CD8-positive, alpha-beta memory T cell (primary cell): ENCODE measurements around the gene UBXN11. TPM values are rescaled to one million over a fixed set of nuclear protein-coding genes. Genes with fewer than 3 reads are reported as not detected.
A peak's percentile ranks its signal among the peaks of the same experiment; 100 is the strongest.

Source experiments
- CTCF ChIA-PET: fragments of 350-600 bp; sonication (Branson Sonifier 250); formaldehyde crosslinking; loops from one replicate; lab custom pipeline; 2021; ENCODE audit warnings: antibody characterized with exemption; lab: Charles Lee
- POLR2A ChIA-PET: fragments of 350-600 bp; sonication (Branson Sonifier 250); formaldehyde crosslinking; loops from one replicate; lab custom pipeline; 2021; ENCODE audit warnings: antibody characterized with exemption; lab: Charles Lee
- DNase-seq, 5 donors: peaks; one replicate each; pipeline versions ENCODE4 v3.0.0 to v3.0.0-alpha.2; 2020 to 2022; ENCODE audit warnings: mixed read lengths in 1 of 5
- H3K27ac ChIP-seq: one replicate; pipeline ENCODE4 v1.7.0; 2013; ENCODE audit warnings: low read depth, mild to moderate bottlenecking, low read length, moderate library complexity
- H3K27me3 ChIP-seq: 2 replicates; pipeline ENCODE4 v1.7.0; 2013; ENCODE audit warnings: low read length, mild to moderate bottlenecking; ENCODE audit not compliant: insufficient read depth, poor library complexity, severe bottlenecking
- H3K36me3 ChIP-seq: 2 replicates; pipeline ENCODE4 v1.7.0; 2013; ENCODE audit warnings: mild to moderate bottlenecking, low read length, moderate library complexity; ENCODE audit not compliant: insufficient read depth
- H3K4me1 ChIP-seq: 2 replicates; pipeline ENCODE4 v1.7.0; 2013; ENCODE audit warnings: mild to moderate bottlenecking, low read length, moderate library complexity; ENCODE audit not compliant: insufficient read depth
- H3K4me3 ChIP-seq: 2 replicates; pipeline ENCODE4 v1.7.0; 2013; ENCODE audit warnings: mild to moderate bottlenecking, low read length
- H3K9me3 ChIP-seq: 2 replicates; pipeline ENCODE4 v1.7.0; 2013; ENCODE audit warnings: mild to moderate bottlenecking, low read length
- H3K27ac Mint-ChIP-seq, 8 donors: one replicate each; pipeline ENCODE4 v1.8.0; 2020 to 2021; ENCODE audit warnings: mixed read lengths in 8 of 8, mild to moderate bottlenecking in 6 of 8, inconsistent platforms in 3 of 8, moderate library complexity in 3 of 8
- H3K27me3 Mint-ChIP-seq, 2 donors: one replicate each; pipeline ENCODE4 v1.8.0; 2020 to 2021; ENCODE audit warnings: mixed read lengths in 2 of 2, mild to moderate bottlenecking in 1 of 2, moderate library complexity in 1 of 2
- H3K36me3 Mint-ChIP-seq, 3 donors: one replicate each; pipeline ENCODE4 v1.8.0; 2020 to 2021; ENCODE audit warnings: mixed read lengths in 3 of 3, inconsistent platforms in 1 of 3, mild to moderate bottlenecking in 1 of 3
- H3K4me1 Mint-ChIP-seq, 3 donors: one replicate each; pipeline ENCODE4 v1.8.0; 2020 to 2021; ENCODE audit warnings: mixed read lengths in 3 of 3, inconsistent platforms in 1 of 3, mild to moderate bottlenecking in 1 of 3
- H3K4me3 Mint-ChIP-seq, 7 donors: one replicate each; pipeline ENCODE4 v1.8.0; 2020 to 2021; ENCODE audit warnings: mixed read lengths in 7 of 7, mild to moderate bottlenecking in 6 of 7, moderate library complexity in 4 of 7, inconsistent platforms in 2 of 7
- H3K9me3 Mint-ChIP-seq, 5 donors: one replicate each; pipeline ENCODE4 v1.8.0; 2020 to 2022; ENCODE audit warnings: mixed read lengths in 5 of 5, mild to moderate bottlenecking in 3 of 5, moderate library complexity in 2 of 5, inconsistent platforms in 1 of 5
- polyA plus RNA-seq: library from polyadenylated mRNA; unstranded; fragments of 300-500 nt; fragmentation: Illumina TruSeq; gene quantifications from one replicate; pipeline ENCODE4 v1.2.3, GENCODE V29; 2021
- total RNA-seq, 2 experiments: library from RNA; stranded (reverse); gene quantifications; one replicate each; pipeline ENCODE4 v1.2.3, GENCODE V29; 2021

The UBXN11 gene
- total and polyA plus RNA-seq, 3 experiments from 2014 or later = 14.3 to 35.8 (median 35.2) TPM

GRCh38 chr1:26275580-26276431, 30.6 kb downstream of the UBXN11 start:
- Histone ChIP-seq H3K36me3 (peaks cover 21% of the 10 kb centered on the region), H3K27ac (peak overlapping the region; percentile 54), H3K4me3 (peak overlapping the region; percentile 19), H3K4me1 (peaks cover 48% of the 10 kb centered on the region), H3K27me3 (no peaks in the 10 kb centered on the region), H3K9me3 (no peaks in the 10 kb centered on the region)
- Mint-ChIP-seq H3K4me3 (peak overlapping the region; percentile 35 to 84 (median 67)), H3K27ac (peak overlapping the region; percentile 84 to 99 (median 96)), H3K27me3 (no peaks in the 10 kb centered on the region), H3K4me1 (peaks cover 47 to 52% (median 49%) of the 10 kb centered on the region in 3 donors), H3K9me3 (no peaks in the 10 kb centered on the region), H3K36me3 (peaks cover 0 to 39% (median 17%) of the 10 kb centered on the region in 3 donors)
- DNase-seq = peak; percentile 59 to 83 (median 73)
- ChIA-PET CTCF (interaction anchor here (0.7 to 21.9 kb wide), 25 partner anchors 10 to 196 kb away, joined by 3 to 840 read pairs (median 5); partner anchors contain the start of genes CD52, CEP85, UBXN11 and ZNF593), POLR2A (interaction anchor here (0.6 to 8.3 kb wide), 7 partner anchors 9 to 142 kb away, joined by 3 to 104 read pairs (median 5); partner anchors contain the start of gene CD52)

GRCh38 chr1:26274801-26275425, 31.5 kb downstream of the UBXN11 start:
- no peaks in the 10 kb centered on the region for H3K27me3 Mint-ChIP-seq
- no peak for DNase-seq
- H3K36me3 ChIP-seq = peaks cover 27% of the 10 kb centered on the region

DNA sequence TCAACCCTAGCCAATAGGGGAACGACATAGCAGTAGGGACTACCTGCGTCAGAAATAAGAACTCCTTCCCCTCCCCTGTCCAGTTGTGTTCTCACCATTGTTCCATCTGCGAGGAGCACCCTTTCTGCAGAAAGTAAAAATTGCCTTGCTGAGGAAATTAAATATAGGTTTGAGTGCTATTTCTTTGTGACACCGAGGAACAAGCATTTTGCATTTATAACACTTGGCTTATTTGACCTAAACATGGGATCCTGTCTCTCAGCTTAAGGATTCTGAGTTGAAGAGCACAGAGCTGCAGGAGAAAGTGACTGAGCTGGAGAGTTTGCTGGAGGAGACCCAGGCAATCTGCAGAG, 37.3 kb downstream of the UBXN11 start:
- H3K4me1 Mint-ChIP-seq = peaks cover 0 to 1% (median under 1%) of the 10 kb centered on the region in 3 donors
- DNase-seq = no peak
- H3K4me3 Mint-ChIP-seq = no peak overlapping the region
- H3K4me3 ChIP-seq = no peak overlapping the region
- ChIA-PET POLR2A (no interaction called here), CTCF (interaction anchor here (0.7 to 2.2 kb wide), 3 partner anchors 10 to 52 kb away, joined by 3 to 6 read pairs (median 3); no protein-coding TSS in a partner anchor)
- peaks cover 7 to 13% (median 12%) of the 10 kb centered on the region in 5 donors for H3K9me3 Mint-ChIP-seq
- H3K36me3 ChIP-seq = peaks cover 20% of the 10 kb centered on the region
- peak overlapping the region in 1 of 8 donors; percentile 18 for H3K27ac Mint-ChIP-seq
- peaks cover 20 to 70% (median 24%) of the 10 kb centered on the region in 3 donors for H3K36me3 Mint-ChIP-seq
- no peaks in the 10 kb centered on the region for H3K9me3 ChIP-seq
- no peak overlapping the region for H3K27ac ChIP-seq
- H3K4me1 ChIP-seq = no peaks in the 10 kb centered on the region
- H3K27me3 ChIP-seq = no peaks in the 10 kb centered on the region
- no peaks in the 10 kb centered on the region for H3K27me3 Mint-ChIP-seq

More at GRCh38 chr1:26274801-26275425, 31.5 kb downstream of the UBXN11 start:
- Histone ChIP-seq H3K4me3 (no peak overlapping the region), H3K4me1 (peaks cover 44% of the 10 kb centered on the region), H3K27ac (peak overlapping the region; percentile 54), H3K27me3 (no peaks in the 10 kb centered on the region), H3K9me3 (no peaks in the 10 kb centered on the region)
- Mint-ChIP-seq H3K27ac (peak overlapping the region in 7 of 8 donors; percentile 5 to 99 (median 31)), H3K9me3 (peaks cover 0 to 2% (median 0%) of the 10 kb centered on the region in 5 donors), H3K4me1 (peaks cover 45 to 52% (median 45%) of the 10 kb centered on the region in 3 donors), H3K4me3 (no peak overlapping the region), H3K36me3 (peaks cover 5 to 41% (median 14%) of the 10 kb centered on the region in 3 donors)
- POLR2A ChIA-PET = interaction anchor here (1.2 to 8.3 kb wide), 4 partner anchors 10 to 142 kb away, joined by 4 to 104 read pairs (median 10); partner anchors contain the start of gene CD52
- CTCF ChIA-PET = interaction anchor here (0.8 to 21.9 kb wide), 22 partner anchors 9 to 141 kb away, joined by 3 to 840 read pairs (median 5); partner anchors contain the start of genes CD52, UBXN11 and ZNF593

DNA sequence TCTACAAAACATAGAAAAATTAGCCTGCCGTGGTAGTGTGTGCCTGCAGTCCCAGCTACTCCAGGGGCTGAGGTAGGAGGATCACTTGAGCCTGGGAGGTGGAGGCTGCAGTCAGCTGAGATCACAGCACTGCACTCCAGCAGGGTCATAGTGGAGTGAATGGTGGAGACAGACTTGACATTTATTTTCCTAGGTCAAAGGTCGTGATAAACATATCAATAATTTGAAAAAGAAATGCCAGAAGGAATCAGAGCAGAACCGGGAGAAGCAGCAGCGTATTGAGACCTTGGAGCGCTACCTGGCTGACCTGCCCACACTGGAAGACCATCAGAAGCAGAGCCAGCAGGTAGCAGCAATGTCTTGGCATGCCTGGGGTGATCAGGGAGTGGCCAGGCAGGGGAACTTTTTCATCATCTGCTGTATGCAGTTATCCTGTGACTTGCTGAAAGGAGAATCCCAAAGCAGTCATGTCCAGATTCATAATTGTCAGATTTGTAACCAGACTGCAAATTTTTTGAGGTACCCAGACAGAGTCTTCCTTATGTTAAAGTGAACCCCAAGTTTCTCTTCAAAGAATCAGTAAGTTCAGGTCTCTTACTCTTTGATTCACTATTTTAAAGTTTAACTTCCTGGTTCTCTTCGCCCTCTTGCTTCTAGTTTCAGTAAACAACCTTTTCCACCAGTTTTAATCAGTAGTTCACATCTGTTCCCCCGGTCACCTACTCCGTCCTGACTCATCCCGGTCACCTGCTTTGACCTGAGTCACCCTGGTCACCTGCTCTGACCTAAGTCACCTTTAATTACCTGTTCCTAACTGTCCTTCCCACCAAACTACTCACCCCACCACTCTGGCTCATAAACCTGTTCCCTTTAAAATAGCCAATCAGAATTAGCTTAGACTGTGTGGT, 37.9 kb downstream of the UBXN11 start:
- Mint-ChIP-seq H3K27ac (peak overlapping the region in 1 of 8 donors; percentile 79), H3K9me3 (peaks cover 7 to 13% (median 12%) of the 10 kb centered on the region in 5 donors), H3K4me3 (no peak overlapping the region), H3K27me3 (no peaks in the 10 kb centered on the region), H3K36me3 (peaks cover 22 to 74% (median 24%) of the 10 kb centered on the region in 3 donors), H3K4me1 (no peaks in the 10 kb centered on the region)
- DNase-seq = no peak
- CTCF ChIA-PET = interaction anchor here (0.7 to 2.2 kb wide), 4 partner anchors 11 to 53 kb away, joined by 3 to 6 read pairs (median 4); partner anchors contain the start of gene CEP85
- Histone ChIP-seq H3K36me3 (peaks cover 18% of the 10 kb centered on the region), H3K4me1 (no peaks in the 10 kb centered on the region), H3K27me3 (no peaks in the 10 kb centered on the region), H3K27ac (no peak overlapping the region), H3K4me3 (no peak overlapping the region), H3K9me3 (no peaks in the 10 kb centered on the region)
- POLR2A ChIA-PET = no interaction called here

DNA sequence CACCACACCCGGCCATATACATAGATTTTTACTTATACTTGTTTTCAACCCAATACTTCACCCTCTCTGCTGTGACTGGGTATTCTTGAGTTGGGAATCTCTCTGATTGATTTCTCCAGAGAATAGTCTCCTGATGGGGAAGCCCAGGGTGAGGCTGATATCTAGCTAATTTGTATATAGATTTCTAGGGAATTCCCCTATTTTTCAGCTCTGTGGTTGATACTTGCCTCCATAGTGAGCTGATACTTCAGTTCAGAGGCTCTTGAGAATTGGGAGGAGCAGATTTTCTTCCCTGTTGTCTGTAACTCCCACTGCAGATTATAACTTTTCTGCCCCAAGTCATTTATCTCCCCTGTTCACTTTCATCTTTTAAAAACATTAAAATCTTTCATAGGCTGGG, 41.0 kb downstream of the UBXN11 start:
- CTCF ChIA-PET = interaction anchor here (1.3 kb wide), 1 partner anchor 8 kb away, joined by 3 read pairs; no protein-coding TSS in a partner anchor
- Histone ChIP-seq H3K4me3 (no peak overlapping the region), H3K9me3 (no peaks in the 10 kb centered on the region), H3K4me1 (no peaks in the 10 kb centered on the region), H3K27me3 (no peaks in the 10 kb centered on the region), H3K36me3 (peaks cover 10% of the 10 kb centered on the region), H3K27ac (no peak overlapping the region)
- no peak for DNase-seq
- H3K27me3 Mint-ChIP-seq = no peaks in the 10 kb centered on the region
- no peaks in the 10 kb centered on the region for H3K4me1 Mint-ChIP-seq
- peaks cover 23 to 74% (median 31%) of the 10 kb centered on the region in 3 donors for H3K36me3 Mint-ChIP-seq
- POLR2A ChIA-PET = interaction anchor here (0.7 kb wide), 2 partner anchors 42 to 138 kb away, joined by 7 to 12 read pairs; no protein-coding TSS in a partner anchor
- peaks cover 7 to 13% (median 12%) of the 10 kb centered on the region in 5 donors for H3K9me3 Mint-ChIP-seq
- no peak overlapping the region for H3K27ac Mint-ChIP-seq
- no peak overlapping the region for H3K4me3 Mint-ChIP-seq

- H3K4me3 Mint-ChIP-seq = no peak overlapping the region
- Histone ChIP-seq H3K27me3 (no peaks in the 10 kb centered on the region), H3K4me1 (no peaks in the 10 kb centered on the region), H3K27ac (no peak overlapping the region), H3K4me3 (no peak overlapping the region), H3K9me3 (no peaks in the 10 kb centered on the region), H3K36me3 (peaks cover 8% of the 10 kb centered on the region)
- H3K9me3 Mint-ChIP-seq = peaks cover 0 to 1% (median under 1%) of the 10 kb centered on the region in 5 donors
- ChIA-PET CTCF (interaction anchor here (0.9 kb wide), 1 partner anchor 59 kb away, joined by 3 read pairs; no protein-coding TSS in a partner anchor), POLR2A (no interaction called here)
- H3K4me1 Mint-ChIP-seq = peaks cover 0 to 5% (median 0%) of the 10 kb centered on the region in 3 donors
- H3K27me3 Mint-ChIP-seq = no peaks in the 10 kb centered on the region
- DNase-seq = no peak
- peak overlapping the region in 2 of 8 donors; percentile 38 to 42 for H3K27ac Mint-ChIP-seq
- H3K36me3 Mint-ChIP-seq = peaks cover 6 to 75% (median 29%) of the 10 kb centered on the region in 3 donors
Observed at GRCh38 chr1:26263212-26263611, 43.2 kb downstream of the UBXN11 start.

DNA sequence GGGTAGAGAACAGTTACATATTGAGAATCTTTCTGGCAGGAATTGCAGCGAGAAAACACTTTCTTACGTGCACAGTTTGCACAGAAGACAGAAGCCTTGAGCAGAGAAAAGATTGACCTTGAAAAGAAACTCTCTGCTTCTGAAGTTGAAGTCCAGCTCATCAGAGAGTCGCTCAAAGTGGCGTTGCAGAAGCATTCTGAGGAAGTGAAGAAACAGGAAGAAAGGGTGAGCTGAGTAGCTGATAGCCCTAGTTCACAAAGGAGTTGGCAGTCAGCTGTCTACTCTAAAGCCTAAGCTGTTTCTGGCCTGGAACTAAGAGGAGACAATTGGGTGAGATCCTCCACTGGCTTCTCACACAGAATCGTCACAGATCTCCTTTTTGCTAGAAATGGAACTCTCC, 46.9 kb downstream of the UBXN11 start:
- Histone ChIP-seq H3K4me1 (no peaks in the 10 kb centered on the region), H3K27me3 (no peaks in the 10 kb centered on the region), H3K4me3 (no peak overlapping the region), H3K36me3 (peaks cover 29% of the 10 kb centered on the region), H3K9me3 (no peaks in the 10 kb centered on the region), H3K27ac (no peak overlapping the region)
- no peak overlapping the region for H3K27ac Mint-ChIP-seq
- ChIA-PET CTCF (interaction anchor here (1.2 kb wide), 1 partner anchor 62 kb away, joined by 4 read pairs; no protein-coding TSS in a partner anchor), POLR2A (no interaction called here)
- H3K4me1 Mint-ChIP-seq = peaks cover 0 to 5% (median 0%) of the 10 kb centered on the region in 3 donors
- H3K4me3 Mint-ChIP-seq = no peak overlapping the region
- no peaks in the 10 kb centered on the region for H3K27me3 Mint-ChIP-seq
- H3K9me3 Mint-ChIP-seq = no peaks in the 10 kb centered on the region
- peaks cover 5 to 80% (median 38%) of the 10 kb centered on the region in 3 donors for H3K36me3 Mint-ChIP-seq
- no peak for DNase-seq
